ENCODE results near the gene PRSS21.

PRSS21 gene

GRCh38 chr16:2810651-2811050 is 6.4 kb upstream of the PRSS21 start:
- Histone ChIP-seq H3K27me3 (ENCODE audit: control insufficient read depth, low read length) (peaks cover 22% of the 10 kb centered on the region), H3K4me3 (ENCODE audit: low read length) (no peak overlapping the region), H4K20me1 (ENCODE audit: control insufficient read depth, insufficient read depth, low read depth, low read length) (no peaks in the 10 kb centered on the region), H3K36me3 (ENCODE audit: control insufficient read depth, low read length) (no peaks in the 10 kb centered on the region), H3K9me3 (ENCODE audit: control insufficient read depth, insufficient read depth, low read length) (no peaks in the 10 kb centered on the region), H3K9me2 (replicated peaks; ENCODE audit: control insufficient read depth, low read length) (no peaks in the 10 kb centered on the region), H3K79me2 (ENCODE audit: control insufficient read depth, low read length) (no peaks in the 10 kb centered on the region), H3K4me2 (ENCODE audit: low read length) (no peak overlapping the region), H3K27ac (ENCODE audit: low read depth, low read length) (no peak overlapping the region), H3K4me1 (ENCODE audit: control insufficient read depth, low read length) (no peaks in the 10 kb centered on the region), H3F3A (ENCODE audit: control insufficient read depth, insufficient read depth) (no peaks in the 10 kb centered on the region)
- TF ChIP-seq, protein P1, sequence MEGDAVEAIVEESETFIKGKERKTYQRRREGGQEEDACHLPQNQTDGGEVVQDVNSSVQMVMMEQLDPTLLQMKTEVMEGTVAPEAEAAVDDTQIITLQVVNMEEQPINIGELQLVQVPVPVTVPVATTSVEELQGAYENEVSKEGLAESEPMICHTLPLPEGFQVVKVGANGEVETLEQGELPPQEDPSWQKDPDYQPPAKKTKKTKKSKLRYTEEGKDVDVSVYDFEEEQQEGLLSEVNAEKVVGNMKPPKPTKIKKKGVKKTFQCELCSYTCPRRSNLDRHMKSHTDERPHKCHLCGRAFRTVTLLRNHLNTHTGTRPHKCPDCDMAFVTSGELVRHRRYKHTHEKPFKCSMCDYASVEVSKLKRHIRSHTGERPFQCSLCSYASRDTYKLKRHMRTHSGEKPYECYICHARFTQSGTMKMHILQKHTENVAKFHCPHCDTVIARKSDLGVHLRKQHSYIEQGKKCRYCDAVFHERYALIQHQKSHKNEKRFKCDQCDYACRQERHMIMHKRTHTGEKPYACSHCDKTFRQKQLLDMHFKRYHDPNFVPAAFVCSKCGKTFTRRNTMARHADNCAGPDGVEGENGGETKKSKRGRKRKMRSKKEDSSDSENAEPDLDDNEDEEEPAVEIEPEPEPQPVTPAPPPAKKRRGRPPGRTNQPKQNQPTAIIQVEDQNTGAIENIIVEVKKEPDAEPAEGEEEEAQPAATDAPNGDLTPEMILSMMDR (IDR thresholded peaks at IDR 0.05; ENCODE audit: low read depth, low read length, poor library complexity, severe bottlenecking) = no peak
- no peak for TF ChIP-seq EZH2phosphoT487 (IDR thresholded peaks at IDR 0.05; ENCODE audit: borderline replicate concordance, low read length)

- H3K36me3 ChIP-seq (ENCODE audit: control insufficient read depth, low read length) = no peaks in the 10 kb centered on the region
- no peaks in the 10 kb centered on the region for H3F3A ChIP-seq (ENCODE audit: control insufficient read depth, insufficient read depth)
- H3K4me3 ChIP-seq (ENCODE audit: low read length) = no peak overlapping the region
- H3K79me2 ChIP-seq (ENCODE audit: control insufficient read depth, low read length) = no peaks in the 10 kb centered on the region
- TF ChIP-seq, protein P1 (IDR thresholded peaks at IDR 0.05; ENCODE audit: low read depth, low read length, poor library complexity, severe bottlenecking) = no peak
- TF ChIP-seq EZH2phosphoT487 (IDR thresholded peaks at IDR 0.05; ENCODE audit: borderline replicate concordance, low read length) = no peak
- H3K27ac ChIP-seq (ENCODE audit: low read depth, low read length) = no peak overlapping the region
- H3K27me3 ChIP-seq (ENCODE audit: control insufficient read depth, low read length) = peaks cover 19% of the 10 kb centered on the region
- no peaks in the 10 kb centered on the region for H3K9me3 ChIP-seq (ENCODE audit: control insufficient read depth, insufficient read depth, low read length)
- H3K9me2 ChIP-seq (replicated peaks; ENCODE audit: control insufficient read depth, low read length) = no peaks in the 10 kb centered on the region
- H4K20me1 ChIP-seq (ENCODE audit: control insufficient read depth, insufficient read depth, low read depth, low read length) = no peaks in the 10 kb centered on the region
- no peak overlapping the region for H3K4me2 ChIP-seq (ENCODE audit: low read length)
- no peaks in the 10 kb centered on the region for H3K4me1 ChIP-seq (ENCODE audit: control insufficient read depth, low read length)
Measured at GRCh38 chr16:2811703-2812471, 5.2 kb upstream of the PRSS21 start.

- Histone ChIP-seq H3F3A (ENCODE audit: control insufficient read depth, insufficient read depth) (no peaks in the 10 kb centered on the region), H3K9me3 (ENCODE audit: control insufficient read depth, insufficient read depth, low read length) (no peaks in the 10 kb centered on the region), H3K36me3 (ENCODE audit: control insufficient read depth, low read length) (no peaks in the 10 kb centered on the region), H3K4me3 (ENCODE audit: low read length) (no peak overlapping the region), H3K4me1 (ENCODE audit: control insufficient read depth, low read length) (no peaks in the 10 kb centered on the region), H3K27me3 (ENCODE audit: control insufficient read depth, low read length) (peaks cover 19% of the 10 kb centered on the region), H3K27ac (ENCODE audit: low read depth, low read length) (no peak overlapping the region), H3K4me2 (ENCODE audit: low read length) (no peak overlapping the region), H3K9me2 (replicated peaks; ENCODE audit: control insufficient read depth, low read length) (no peaks in the 10 kb centered on the region), H4K20me1 (ENCODE audit: control insufficient read depth, insufficient read depth, low read depth, low read length) (no peaks in the 10 kb centered on the region), H3K79me2 (ENCODE audit: control insufficient read depth, low read length) (no peaks in the 10 kb centered on the region)
- TF ChIP-seq, protein P1 (IDR thresholded peaks at IDR 0.05; ENCODE audit: low read depth, low read length, poor library complexity, severe bottlenecking) = no peak
- TF ChIP-seq EZH2phosphoT487 (IDR thresholded peaks at IDR 0.05; ENCODE audit: borderline replicate concordance, low read length) = no peak
Measured at GRCh38 chr16:2813771-2814221, 3.2 kb upstream of the PRSS21 start.

All from DOHH2 (cell line).